OCI-LY3 (cell line): ENCODE measurements around the gene SLMAP.
A peak's percentile ranks its signal among the peaks of the same experiment; 100 is the strongest.
"Not testable (repeated sequence)": the region's sequence is repeated elsewhere in the genome, so short reads cannot be mapped to it uniquely, and the experiment has no call there.

ENCODE experiments used
- H2AFZ ChIP-seq: fragments of 200-600, 300-600 bp; shearing (Covaris generic); 2 replicates; pipeline ENCODE4 v1.6.0; 2014; ENCODE audit warnings: antibody characterized with exemption, low read depth, low read length
- H3K27ac ChIP-seq: fragments of 200-600, 300-600 bp; sonication (generic); 2 replicates; pipeline ENCODE4 v1.5.1; 2014; ENCODE audit warnings: mild to moderate bottlenecking, low read length, moderate library complexity, mixed read lengths
- H3K27me3 ChIP-seq: fragments of 200-600, 300-600 bp; sonication (generic); 2 replicates; pipeline ENCODE4 v1.6.1; 2014; ENCODE audit warnings: low read depth, low read length, mixed read lengths
- H3K36me3 ChIP-seq: fragments of 200-600, 300-600 bp; sonication (generic); replicated peaks from 2 replicates; pipeline ENCODE3; 2014; ENCODE audit warnings: low read depth, low read length, mixed read lengths
- H3K4me1 ChIP-seq: fragments of 300-600, 200-600 bp; sonication (generic); 2 replicates; pipeline ENCODE4 v1.6.1; 2014; ENCODE audit warnings: low read length, mixed read lengths
- H3K4me2 ChIP-seq: fragments of 200-600, 300-600 bp; sonication (generic); 2 replicates; pipeline ENCODE4 v1.6.1; 2014; ENCODE audit warnings: low read length, mixed read lengths
- H3K4me3 ChIP-seq: fragments of 300-600, 200-600 bp; sonication (generic); 2 replicates; pipeline ENCODE4 v1.5.1; 2014; ENCODE audit warnings: antibody characterized with exemption, mild to moderate bottlenecking, low read length, moderate library complexity
- H3K79me2 ChIP-seq: fragments of 300-600, 200-600 bp; shearing (Covaris generic); 2 replicates; pipeline ENCODE4 v1.6.1; 2014; ENCODE audit warnings: mild to moderate bottlenecking, low read length, mixed read lengths
- H3K9ac ChIP-seq: fragments of 300-600, 200-600 bp; shearing (Covaris generic); 2 replicates; pipeline ENCODE4 v1.6.0; 2014; ENCODE audit warnings: mild to moderate bottlenecking, low read length, moderate library complexity
- H3K9me3 ChIP-seq: fragments of 200-600, 300-600 bp; shearing (Covaris generic); 2 replicates; pipeline ENCODE4 v1.6.1; 2014; ENCODE audit warnings: low read length, mixed read lengths; ENCODE audit not compliant: insufficient read depth
- H4K20me1 ChIP-seq: fragments of 200-600, 300-600 bp; sonication (generic); 2 replicates; pipeline ENCODE4 v1.6.1; 2016; ENCODE audit warnings: low read length, mixed read lengths; ENCODE audit not compliant: insufficient read depth
- EZH2phosphoT487 ChIP-seq: fragments of 200-600 bp; shearing (Covaris generic); IDR thresholded peaks from 2 replicates; pipeline ENCODE4 v1.6.1; 2018; ENCODE audit warnings: antibody characterized with exemption, mixed run types, low read depth
- TF ChIP-seq, protein P1 (sequence below): fragments of 200-600, 300-600 bp; sonication (generic); IDR thresholded peaks from 2 replicates; pipeline ENCODE4 v1.5.1; 2014; ENCODE audit warnings: antibody characterized with exemption, low read length, low read depth

Gene SLMAP

DNA sequence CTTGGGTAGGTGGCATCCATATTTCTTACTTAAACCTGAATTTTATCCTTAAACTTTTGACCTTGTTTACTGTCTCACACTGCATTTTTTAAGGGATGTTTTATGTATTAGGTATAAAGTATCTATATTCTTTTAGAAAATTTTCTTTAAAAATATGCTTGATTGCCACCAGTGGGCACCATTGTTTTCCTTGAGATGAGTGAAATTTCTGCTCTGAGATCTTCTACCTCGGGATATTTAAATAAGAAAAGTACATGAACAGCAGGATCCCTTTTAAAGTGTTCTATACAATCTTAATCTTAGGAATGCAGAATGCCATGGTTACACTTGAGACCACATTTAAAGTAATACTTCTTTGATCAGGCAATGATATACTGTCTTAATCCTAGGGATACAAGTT lies 108.7 kb downstream of the SLMAP start:
- Histone ChIP-seq H3K27ac (no peak overlapping the region), H3K4me2 (no peak overlapping the region), H3K9me3 (no peaks in the 10 kb centered on the region), H4K20me1 (no peaks in the 10 kb centered on the region), H2AFZ (no peak overlapping the region), H3K79me2 (no peaks in the 10 kb centered on the region), H3K4me3 (no peak overlapping the region), H3K27me3 (no peaks in the 10 kb centered on the region), H3K36me3 (peaks cover 15% of the 10 kb centered on the region), H3K4me1 (no peaks in the 10 kb centered on the region), H3K9ac (no peak overlapping the region)
- TF ChIP-seq, protein P1, sequence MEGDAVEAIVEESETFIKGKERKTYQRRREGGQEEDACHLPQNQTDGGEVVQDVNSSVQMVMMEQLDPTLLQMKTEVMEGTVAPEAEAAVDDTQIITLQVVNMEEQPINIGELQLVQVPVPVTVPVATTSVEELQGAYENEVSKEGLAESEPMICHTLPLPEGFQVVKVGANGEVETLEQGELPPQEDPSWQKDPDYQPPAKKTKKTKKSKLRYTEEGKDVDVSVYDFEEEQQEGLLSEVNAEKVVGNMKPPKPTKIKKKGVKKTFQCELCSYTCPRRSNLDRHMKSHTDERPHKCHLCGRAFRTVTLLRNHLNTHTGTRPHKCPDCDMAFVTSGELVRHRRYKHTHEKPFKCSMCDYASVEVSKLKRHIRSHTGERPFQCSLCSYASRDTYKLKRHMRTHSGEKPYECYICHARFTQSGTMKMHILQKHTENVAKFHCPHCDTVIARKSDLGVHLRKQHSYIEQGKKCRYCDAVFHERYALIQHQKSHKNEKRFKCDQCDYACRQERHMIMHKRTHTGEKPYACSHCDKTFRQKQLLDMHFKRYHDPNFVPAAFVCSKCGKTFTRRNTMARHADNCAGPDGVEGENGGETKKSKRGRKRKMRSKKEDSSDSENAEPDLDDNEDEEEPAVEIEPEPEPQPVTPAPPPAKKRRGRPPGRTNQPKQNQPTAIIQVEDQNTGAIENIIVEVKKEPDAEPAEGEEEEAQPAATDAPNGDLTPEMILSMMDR = peak; percentile 30
- TF ChIP-seq EZH2phosphoT487 = no peak

DNA sequence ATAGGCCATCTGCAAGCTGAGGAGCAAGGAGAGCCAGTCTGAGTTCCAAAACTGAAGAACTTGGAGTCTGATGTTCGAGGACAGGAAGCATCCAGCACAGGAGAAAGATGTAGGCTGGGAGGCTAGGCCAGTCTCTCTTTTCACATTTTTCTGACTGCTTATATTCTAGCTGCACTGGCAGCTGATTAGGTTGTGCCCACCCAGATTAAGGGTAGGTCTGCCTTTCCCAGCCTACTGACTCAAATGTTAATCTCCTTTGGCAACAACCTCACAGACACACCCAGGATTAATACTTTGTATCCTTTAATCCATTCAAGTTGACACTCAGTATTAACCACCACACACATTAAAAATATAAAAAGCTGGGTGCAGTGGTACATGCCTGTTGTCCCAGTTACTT lies 113.0 kb downstream of the SLMAP start:
- H3K27me3 ChIP-seq, H3K4me1 ChIP-seq, H3K9me3 ChIP-seq, H3K36me3 ChIP-seq, H3K4me2 ChIP-seq, H3K9ac ChIP-seq, H3K27ac ChIP-seq, H3K4me3 ChIP-seq, H3K79me2 ChIP-seq, H4K20me1 ChIP-seq, H2AFZ ChIP-seq: not testable (repeated sequence)

DNA sequence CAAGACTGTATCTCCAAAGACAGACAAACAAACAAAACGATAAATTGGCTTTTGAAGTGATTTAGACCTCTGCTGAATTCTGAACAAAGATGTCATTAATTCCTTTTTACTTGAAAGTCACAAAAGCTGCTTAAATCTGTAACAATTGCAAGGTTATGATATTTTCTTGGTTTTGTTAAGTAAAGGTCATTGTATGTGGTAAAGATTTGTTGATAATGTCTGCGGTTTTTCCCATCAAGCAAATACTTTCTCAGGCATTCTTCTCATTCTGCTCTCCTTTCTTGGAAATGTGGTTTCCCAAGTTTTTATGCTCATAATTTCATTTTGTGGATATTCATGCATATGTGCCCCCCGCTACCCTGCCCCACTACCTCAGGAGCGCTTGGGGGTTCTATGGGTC lies 116.5 kb downstream of the SLMAP start:
- no peak overlapping the region for H3K4me2 ChIP-seq
- TF ChIP-seq EZH2phosphoT487 = no peak
- TF ChIP-seq, protein P1 = no peak
- no peak overlapping the region for H3K27ac ChIP-seq
- H3K4me3 ChIP-seq = no peak overlapping the region
- no peaks in the 10 kb centered on the region for H3K27me3 ChIP-seq
- H3K9ac ChIP-seq = no peak overlapping the region
- no peaks in the 10 kb centered on the region for H4K20me1 ChIP-seq
- no peaks in the 10 kb centered on the region for H3K36me3 ChIP-seq
- H2AFZ ChIP-seq = no peak overlapping the region
- H3K9me3 ChIP-seq = no peaks in the 10 kb centered on the region
- no peaks in the 10 kb centered on the region for H3K4me1 ChIP-seq
- no peaks in the 10 kb centered on the region for H3K79me2 ChIP-seq

DNA sequence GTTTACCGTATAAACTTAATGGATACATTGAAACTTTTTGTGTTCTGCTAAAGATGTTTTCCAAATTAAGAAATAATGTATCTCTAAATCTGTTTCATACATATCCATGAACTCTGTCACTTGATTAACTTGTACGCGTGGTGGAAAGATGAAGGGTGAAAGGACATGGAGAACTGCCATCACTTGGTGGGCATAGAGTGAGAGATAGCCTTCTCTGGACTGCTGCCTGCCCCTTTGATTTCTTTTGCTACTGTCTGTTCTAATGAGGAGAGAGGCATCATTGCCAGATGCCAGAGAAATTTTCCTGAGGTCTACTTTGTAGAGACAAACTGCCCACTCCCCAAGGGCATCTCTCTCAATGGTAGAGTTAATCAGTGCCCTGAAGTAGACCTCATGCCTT lies 120.5 kb downstream of the SLMAP start:
- no peaks in the 10 kb centered on the region for H3K4me1 ChIP-seq
- no peaks in the 10 kb centered on the region for H3K36me3 ChIP-seq
- TF ChIP-seq EZH2phosphoT487 = no peak
- TF ChIP-seq, protein P1 = no peak
- no peak overlapping the region for H3K9ac ChIP-seq
- no peaks in the 10 kb centered on the region for H3K9me3 ChIP-seq
- H3K27ac ChIP-seq = no peak overlapping the region
- no peak overlapping the region for H3K4me2 ChIP-seq
- H3K79me2 ChIP-seq = no peaks in the 10 kb centered on the region
- H2AFZ ChIP-seq = no peak overlapping the region
- no peak overlapping the region for H3K4me3 ChIP-seq
- no peaks in the 10 kb centered on the region for H4K20me1 ChIP-seq
- H3K27me3 ChIP-seq = no peaks in the 10 kb centered on the region

DNA sequence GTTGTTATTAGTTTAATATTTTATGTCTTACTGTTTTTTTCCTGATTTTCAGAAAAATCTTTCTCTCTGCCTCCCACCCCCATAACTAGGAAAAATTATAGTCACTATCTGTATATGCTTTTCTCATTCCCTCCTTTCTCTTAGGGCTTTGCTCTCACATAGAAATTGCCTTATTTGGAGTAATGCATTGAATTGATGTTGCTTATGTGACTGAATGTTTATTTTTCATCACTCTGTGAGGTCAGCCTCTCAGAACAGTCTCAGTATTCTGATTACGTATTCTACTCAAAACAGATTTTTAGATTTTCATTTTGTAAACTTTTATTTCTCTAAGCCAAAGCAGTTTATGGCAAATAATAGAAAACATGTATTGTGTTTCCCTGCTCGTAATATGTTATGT lies 121.0 kb downstream of the SLMAP start:
- H3K27me3 ChIP-seq = no peaks in the 10 kb centered on the region
- H3K79me2 ChIP-seq = no peaks in the 10 kb centered on the region
- TF ChIP-seq, protein P1 = no peak
- TF ChIP-seq EZH2phosphoT487 = no peak
- H3K4me3 ChIP-seq = no peak overlapping the region
- H3K4me2 ChIP-seq = no peak overlapping the region
- no peaks in the 10 kb centered on the region for H4K20me1 ChIP-seq
- no peak overlapping the region for H3K9ac ChIP-seq
- H3K4me1 ChIP-seq = no peaks in the 10 kb centered on the region
- H3K9me3 ChIP-seq = no peaks in the 10 kb centered on the region
- no peaks in the 10 kb centered on the region for H3K36me3 ChIP-seq
- H3K27ac ChIP-seq = no peak overlapping the region
- H2AFZ ChIP-seq = no peak overlapping the region

DNA sequence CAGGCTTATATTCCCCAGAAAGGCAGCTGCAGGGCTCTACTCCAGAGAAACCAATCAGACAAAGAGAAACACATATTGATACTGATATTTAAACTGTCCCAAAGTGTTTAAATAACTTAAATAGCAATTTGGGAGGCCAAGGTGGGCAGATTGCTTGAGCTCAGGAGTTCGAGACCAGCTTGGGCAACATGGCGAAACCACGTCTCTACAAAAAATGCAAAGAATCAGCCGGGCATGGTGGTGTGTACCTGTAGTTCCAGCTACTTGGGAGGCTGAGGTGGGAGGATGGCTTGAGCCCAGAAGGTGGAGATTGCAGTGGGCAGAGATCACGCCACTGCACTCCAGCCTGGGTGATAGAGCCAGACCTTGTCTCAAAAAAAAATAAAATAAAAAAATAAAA lies 128.3 kb downstream of the SLMAP start:
- H3K4me3 ChIP-seq, H3K79me2 ChIP-seq, H3K27ac ChIP-seq, H3K36me3 ChIP-seq, H3K27me3 ChIP-seq, H4K20me1 ChIP-seq, H3K9ac ChIP-seq, H3K4me2 ChIP-seq, H3K4me1 ChIP-seq, H2AFZ ChIP-seq, H3K9me3 ChIP-seq: not testable (repeated sequence)
